ENCODE measurements around the gene IMPG2.

IMPG2 gene

DNA sequence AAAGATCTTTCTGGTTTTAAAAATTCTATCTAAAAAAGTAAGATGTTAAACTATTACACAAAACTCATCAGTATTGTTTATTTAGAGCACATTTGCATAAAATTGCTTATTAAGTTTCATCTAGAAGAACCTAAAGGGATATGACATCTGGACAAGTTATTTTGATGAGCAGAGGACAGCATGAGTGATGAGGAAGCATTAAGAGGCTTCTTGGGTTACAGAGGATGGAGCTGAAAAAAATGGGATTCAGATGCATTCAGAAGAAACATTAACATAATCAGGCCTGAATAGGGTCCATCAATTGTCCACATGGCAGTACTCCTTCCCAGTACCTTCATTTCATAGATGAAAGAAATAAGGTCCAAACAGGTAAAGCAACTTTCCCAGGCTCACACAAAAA lies 41.6 kb downstream of the IMPG2 start:
- DNase-seq (ENCODE audit: low read depth in 2 of 2, low spot score in 1 of 2): no peak

DNA sequence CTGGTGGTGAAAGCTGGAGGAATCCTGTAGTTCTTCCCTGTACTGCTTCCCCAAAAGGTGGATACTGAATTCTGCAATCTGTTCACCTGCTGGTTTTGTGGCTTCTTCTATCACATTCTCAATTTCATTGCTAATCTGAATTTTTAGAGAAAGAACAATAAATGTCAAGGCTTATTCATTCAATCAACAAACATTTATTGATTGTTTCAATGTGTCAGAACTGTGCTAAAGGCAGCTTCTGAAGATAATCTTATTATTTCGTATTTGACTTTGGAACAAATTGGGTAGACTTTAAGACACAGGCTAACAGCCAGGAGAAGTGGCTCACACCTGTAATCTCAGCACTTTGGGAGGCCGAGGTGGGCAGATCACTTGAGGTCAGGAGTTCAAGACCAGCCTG lies 46.8 kb downstream of the IMPG2 start:
- DNase-seq (ENCODE audit: low read depth in 2 of 2, low spot score in 1 of 2): no peak

GRCh38 chr3:101273156-101273555 lies 47.2 kb downstream of the IMPG2 start:
- no peak for DNase-seq (ENCODE audit: low read depth in 2 of 2, low spot score in 1 of 2)

DNA sequence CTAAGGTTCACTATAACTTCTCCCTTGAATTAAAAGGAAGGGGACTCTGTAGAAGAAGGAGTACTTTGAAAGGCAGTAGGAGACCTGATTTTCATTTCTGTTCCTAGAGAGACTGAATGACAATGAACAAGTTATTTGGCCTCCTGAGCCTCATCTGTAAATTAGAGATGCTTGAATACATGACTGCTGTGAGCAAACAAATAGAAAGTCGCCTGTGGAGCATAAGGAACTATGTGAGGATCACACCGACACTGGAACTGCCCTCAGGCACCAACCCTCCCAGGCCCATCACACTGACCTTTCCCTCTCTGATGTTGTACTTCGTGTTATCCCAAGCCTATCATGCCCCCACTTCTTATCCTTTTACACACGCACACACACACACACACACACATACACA lies 48.6 kb downstream of the IMPG2 start:
- no peak for DNase-seq (ENCODE audit: low read depth in 2 of 2, low spot score in 1 of 2)

GRCh38 chr3:101270149-101270548 lies 50.2 kb downstream of the IMPG2 start:
- no peak for DNase-seq (ENCODE audit: low read depth in 2 of 2, low spot score in 1 of 2)

- DNase-seq (ENCODE audit: low read depth in 2 of 2, low spot score in 1 of 2): no peak
Observed at GRCh38 chr3:101268971-101269671, 51.3 kb downstream of the IMPG2 start.

- DNase-seq (ENCODE audit: low read depth in 2 of 2, low spot score in 1 of 2): no peak
Observed at GRCh38 chr3:101268141-101268540, 52.2 kb downstream of the IMPG2 start.

DNA sequence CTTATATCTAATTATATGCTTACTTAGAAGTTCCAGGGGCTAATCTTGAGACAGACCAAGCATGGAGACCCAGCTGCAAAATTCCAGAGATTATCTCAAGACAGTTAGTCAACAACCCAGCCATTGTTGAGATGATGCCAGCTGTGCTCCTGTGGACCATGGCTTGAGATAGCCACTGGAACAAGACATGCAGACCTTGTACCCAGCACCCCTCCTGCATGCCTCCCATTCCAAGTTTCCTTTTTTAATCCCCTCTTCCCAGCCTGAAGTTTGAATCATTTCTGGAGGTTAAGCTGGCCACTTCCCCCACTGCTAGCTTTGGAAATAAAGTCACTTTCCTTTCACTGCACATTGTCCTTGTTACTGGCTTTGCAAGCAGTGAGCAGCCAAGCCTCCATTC lies 53.8 kb downstream of the IMPG2 start:
- DNase-seq (ENCODE audit: low read depth in 2 of 2, low spot score in 1 of 2): no peak

- no peak for DNase-seq (ENCODE audit: low read depth in 2 of 2, low spot score in 1 of 2)
Observed at GRCh38 chr3:101266071-101266470, 54.3 kb downstream of the IMPG2 start.

GRCh38 chr3:101262393-101263240 lies 57.8 kb downstream of the IMPG2 start:
- no peak for DNase-seq (ENCODE audit: low read depth in 2 of 2, low spot score in 1 of 2)

DNA sequence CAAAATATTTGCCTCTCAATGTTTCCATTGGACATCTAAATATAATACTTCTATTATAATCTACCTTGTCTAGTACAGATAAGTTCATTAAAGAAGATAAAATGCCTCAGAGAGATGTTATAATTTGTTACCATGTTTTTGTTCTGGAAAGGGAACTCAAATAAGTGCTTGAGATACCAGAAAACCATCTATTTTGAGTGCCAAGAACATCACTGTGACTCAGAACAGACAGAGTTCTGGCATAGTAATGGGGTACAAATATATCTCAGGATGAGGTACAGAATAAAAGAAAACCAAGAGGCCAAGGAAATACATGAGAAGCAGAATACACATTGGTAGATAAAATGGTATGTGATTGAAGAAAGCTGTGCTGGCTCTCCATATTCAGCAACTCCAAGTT lies 58.9 kb downstream of the IMPG2 start:
- no peak for DNase-seq (ENCODE audit: low read depth in 2 of 2, low spot score in 1 of 2)

GRCh38 chr3:101259485-101260341 lies 60.7 kb downstream of the IMPG2 start:
- no peak for DNase-seq (ENCODE audit: low read depth in 2 of 2, low spot score in 1 of 2)

GRCh38 chr3:101256511-101256910 lies 63.9 kb downstream of the IMPG2 start:
- DNase-seq (ENCODE audit: low read depth in 2 of 2, low spot score in 1 of 2): no peak

DNA sequence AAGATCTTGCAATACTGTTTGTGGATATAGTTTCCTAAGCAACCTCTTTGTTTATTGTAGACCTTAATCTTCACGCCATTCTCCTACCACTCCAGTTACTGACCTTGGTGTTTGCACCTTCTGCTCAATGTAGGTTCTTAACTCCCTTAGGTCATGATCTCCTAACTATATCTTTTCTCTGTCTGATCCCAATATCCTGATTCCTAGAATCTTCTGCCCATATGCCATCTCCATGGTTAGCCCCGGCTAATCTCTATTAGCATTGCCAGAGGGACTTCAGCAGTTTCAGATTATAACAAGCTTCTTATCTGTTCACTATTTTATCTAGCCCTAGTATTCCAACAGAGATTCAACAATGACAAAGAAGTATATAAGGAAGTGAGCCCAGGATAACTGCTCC lies 64.9 kb downstream of the IMPG2 start:
- DNase-seq (ENCODE audit: low read depth in 2 of 2, low spot score in 1 of 2): no peak

GRCh38 chr3:101253396-101253795 lies 67.0 kb downstream of the IMPG2 start:
- DNase-seq (ENCODE audit: low read depth in 2 of 2, low spot score in 1 of 2): no peak

DNA sequence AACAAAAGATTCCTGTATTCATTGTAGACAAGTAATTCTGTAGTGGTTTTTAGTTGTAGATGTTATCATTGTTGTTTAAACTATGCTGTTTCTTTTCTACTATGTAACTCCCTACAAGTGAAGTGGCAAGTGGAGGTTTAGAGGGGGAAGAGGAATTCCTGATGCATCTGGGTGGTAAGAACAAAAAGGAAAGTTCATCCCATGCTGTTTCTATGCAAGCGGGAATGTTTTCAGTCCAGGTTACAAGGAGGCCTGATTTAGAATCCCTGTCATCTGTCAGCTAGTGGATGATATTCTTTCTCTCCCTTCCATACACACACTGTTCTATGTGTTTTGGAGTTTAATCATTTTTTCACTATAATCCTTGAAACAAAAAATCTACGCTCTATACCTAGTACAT lies 67.4 kb downstream of the IMPG2 start:
- no peak for DNase-seq (ENCODE audit: low read depth in 2 of 2, low spot score in 1 of 2)

DNA sequence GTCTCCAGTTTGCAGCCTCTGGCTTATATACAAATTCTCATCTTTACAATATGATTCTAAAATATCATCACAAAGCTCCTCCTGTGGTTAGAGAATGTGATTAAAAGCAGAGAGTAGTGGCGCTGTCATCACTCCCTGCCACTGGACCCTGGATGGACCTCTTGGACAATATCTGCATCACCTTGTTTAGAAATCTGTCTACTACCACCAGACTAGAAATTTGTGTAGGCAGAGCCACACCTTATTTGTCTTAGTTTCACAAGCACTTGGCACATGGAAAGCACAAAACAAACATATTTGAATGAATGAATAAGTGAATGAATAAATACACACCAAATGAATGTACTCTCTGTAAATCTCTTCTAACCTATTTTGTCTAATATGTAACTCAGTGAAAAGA lies 68.1 kb downstream of the IMPG2 start:
- no peak for DNase-seq (ENCODE audit: low read depth in 2 of 2, low spot score in 1 of 2)

- no peak for DNase-seq (ENCODE audit: low read depth in 2 of 2, low spot score in 1 of 2)
Observed at GRCh38 chr3:101251441-101251840, 68.9 kb downstream of the IMPG2 start.

GRCh38 chr3:101249522-101249921 lies 70.9 kb downstream of the IMPG2 start:
- no peak for DNase-seq (ENCODE audit: low read depth in 2 of 2, low spot score in 1 of 2)

DNA sequence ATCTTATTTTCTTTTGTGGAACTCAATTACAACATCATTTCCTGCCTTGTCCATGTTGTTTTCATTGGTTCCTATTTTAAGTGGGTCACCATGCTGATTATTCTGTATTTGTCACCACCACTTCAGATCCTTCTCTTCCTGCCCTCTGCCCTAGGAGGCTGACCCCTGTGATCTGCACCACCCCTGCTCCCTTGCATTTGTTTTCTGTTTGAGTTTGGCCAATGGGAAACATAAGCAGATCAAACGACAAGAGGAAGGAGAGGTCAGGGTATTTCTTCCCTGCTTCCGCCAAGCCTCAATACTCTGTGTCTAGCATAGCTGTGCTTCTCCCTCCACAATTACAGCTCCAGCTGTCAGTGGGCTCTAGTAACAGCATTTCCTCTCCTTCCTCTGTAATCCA lies 71.6 kb downstream of the IMPG2 start:
- DNase-seq (ENCODE audit: low read depth in 2 of 2, low spot score in 1 of 2): no peak

DNA sequence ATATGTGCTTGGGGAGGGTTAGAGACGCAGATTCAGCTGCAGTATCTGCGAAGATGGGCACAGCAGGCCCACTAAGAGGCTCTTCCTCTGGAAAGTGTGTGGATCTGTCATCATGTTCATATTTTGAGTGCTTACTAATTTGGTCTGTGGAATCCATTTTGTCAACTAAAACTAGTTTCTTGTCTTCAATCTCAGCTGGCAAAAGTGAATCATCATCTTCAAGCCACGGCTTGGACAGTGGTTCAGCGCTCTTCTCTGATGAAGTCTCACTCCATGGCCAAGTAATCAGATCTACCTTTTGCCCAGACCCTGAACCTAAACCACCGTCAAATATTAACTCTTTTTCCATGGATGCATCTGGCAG lies 76.2 kb downstream of the IMPG2 start:
- DNase-seq (ENCODE audit: low read depth in 2 of 2, low spot score in 1 of 2): no peak

Measured in stimulated activated CD8-positive, alpha-beta memory T cell treated with anti-CD3 and anti-CD28 coated beads, Interleukin-4, amount 100 ng/mL, for 4 hours (primary cell).